Panc1 (cell line): ENCODE measurements around the gene FBLIM1.

Source experiments
- CTCF ChIP-seq: fragments of 450-650 bp; IDR thresholded peaks from 2 replicates; pipeline ENCODE4 v1.5.1; 2017; ENCODE audit warnings: mild to moderate bottlenecking
- POLR2AphosphoS5 ChIP-seq: IDR thresholded peaks from 2 replicates; pipeline ENCODE4 v1.6.1; 2012; ENCODE audit warnings: mild to moderate bottlenecking, low read depth, low read length, moderate library complexity
- REST ChIP-seq, 2 experiments: IDR thresholded peaks; 2 replicates each; pipeline ENCODE4 v1.6.1; 2011 to 2012; ENCODE audit warnings: low read depth in 2 of 2, control low read depth in 1 of 2, low read length in 1 of 2, mild to moderate bottlenecking in 1 of 2, moderate library complexity in 1 of 2; ENCODE audit not compliant: insufficient read depth in 1 of 2

- TF ChIP-seq CTCF, result no peak
- TF ChIP-seq POLR2AphosphoS5, result no peak
- no peak for TF ChIP-seq REST (IDR thresholded peaks at IDR 0.05; ENCODE audit: insufficient read depth in 1 of 2, low read depth in 2 of 2, low read length in 1 of 2)
Observed at GRCh38 chr1:15804060-15804459, 45.5 kb downstream of the FBLIM1 start.
